Bronchial epithelial cell (primary cell): ENCODE results near the gene BRMS1. TPM values are rescaled to one million over a fixed set of nuclear protein-coding genes. Genes with fewer than 3 reads are reported as not detected.

ENCODE experiments used
- DNase-seq: peaks from one replicate; pipeline ENCODE4 v3.0.0-alpha.2; 2010; ENCODE audit warnings: low read depth
- FAIRE-seq: peaks from 2 replicates; lab custom pipeline; 2011; peaks lifted over from hg19 to GRCh38; lab: Jason Lieb, UNC
- H3K27me3 ChIP-seq: 2 replicates; pipeline ENCODE4 v1.5.1; 2011; ENCODE audit warnings: low read length; ENCODE audit not compliant: control insufficient read depth, insufficient read depth
- H3K36me3 ChIP-seq: 2 replicates; pipeline ENCODE4 v1.5.1; 2011; ENCODE audit warnings: low read length; ENCODE audit not compliant: control insufficient read depth, insufficient read depth
- H3K4me3 ChIP-seq: 2 replicates; pipeline ENCODE4 v1.5.1; 2011; ENCODE audit warnings: mild to moderate bottlenecking, low read depth, low read length, control low read depth
- total RNA-seq: library from RNA; depleted of rRNA; stranded (reverse); fragments of >200 nt; gene quantifications from 2 replicates; pipeline ENCODE4 v1.2.1, GENCODE V29; 2014
- TF ChIP-seq, protein P1 (sequence below): IDR thresholded peaks from 2 replicates; pipeline ENCODE4 v1.5.1; 2011; ENCODE audit warnings: mild to moderate bottlenecking, moderate library complexity, low read length, control low read depth, inconsistent platforms; ENCODE audit not compliant: insufficient read depth, severe bottlenecking

Gene BRMS1
- total RNA-seq, 1 donor from 2014 or later = 81.6 TPM

DNA sequence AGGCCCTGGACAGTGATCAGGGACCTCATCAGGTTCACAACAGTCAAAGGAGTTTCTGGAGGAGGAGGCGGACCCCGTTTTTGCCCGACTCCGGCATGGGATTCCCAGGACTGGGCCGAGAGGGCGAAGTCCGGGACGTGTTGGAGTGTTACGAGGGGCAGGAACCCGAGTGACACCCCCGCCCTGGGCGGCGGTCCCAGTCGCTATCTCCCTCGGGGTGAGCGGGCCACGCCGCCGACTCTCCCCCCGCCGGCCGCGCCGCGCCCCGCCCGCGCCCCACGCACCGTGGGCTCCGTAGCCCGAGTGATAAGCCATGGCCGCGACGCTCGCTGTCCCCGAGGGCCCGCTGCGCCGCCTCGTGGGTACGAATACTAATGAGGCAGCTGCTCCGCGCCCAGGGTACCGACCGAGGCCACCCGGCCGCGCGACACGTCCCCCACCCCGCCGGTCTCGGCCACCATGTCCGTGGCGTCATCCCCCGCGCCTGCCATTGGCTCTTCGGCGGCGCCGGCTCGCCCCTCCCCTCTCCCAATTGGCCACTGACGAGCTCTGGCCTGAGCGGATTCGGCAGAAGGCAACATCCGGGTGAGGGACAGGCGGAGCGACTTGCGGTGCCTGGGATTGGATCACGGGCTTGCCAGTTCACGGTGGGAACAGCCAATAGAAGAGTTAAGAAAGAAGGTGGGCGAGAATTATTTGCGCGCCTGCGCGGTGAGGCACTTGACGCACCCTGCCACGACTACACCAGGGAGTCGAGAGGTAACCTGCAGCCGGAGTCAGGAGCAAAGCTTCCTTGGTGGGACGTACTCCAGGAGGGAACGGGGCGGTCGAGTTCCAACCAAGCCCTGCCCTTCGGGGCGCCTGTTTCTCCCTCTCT is 56.0 kb downstream of the BRMS1 start, which contains the start of gene YIF1A:
Gene YIF1A (minus strand): TSS at position 473 of the 877 bp plus-strand sequence. CDS start 158 bp downstream, at position 315.
- FAIRE-seq = peak; percentile 97
- peak; percentile 99 for DNase-seq
- Histone ChIP-seq H3K27me3 (peaks cover 9% of the 10 kb centered on the region), H3K36me3 (peaks cover 16% of the 10 kb centered on the region), H3K4me3 (peak within 1 kb of the TSS; percentile 66)
- TF ChIP-seq, protein P1, sequence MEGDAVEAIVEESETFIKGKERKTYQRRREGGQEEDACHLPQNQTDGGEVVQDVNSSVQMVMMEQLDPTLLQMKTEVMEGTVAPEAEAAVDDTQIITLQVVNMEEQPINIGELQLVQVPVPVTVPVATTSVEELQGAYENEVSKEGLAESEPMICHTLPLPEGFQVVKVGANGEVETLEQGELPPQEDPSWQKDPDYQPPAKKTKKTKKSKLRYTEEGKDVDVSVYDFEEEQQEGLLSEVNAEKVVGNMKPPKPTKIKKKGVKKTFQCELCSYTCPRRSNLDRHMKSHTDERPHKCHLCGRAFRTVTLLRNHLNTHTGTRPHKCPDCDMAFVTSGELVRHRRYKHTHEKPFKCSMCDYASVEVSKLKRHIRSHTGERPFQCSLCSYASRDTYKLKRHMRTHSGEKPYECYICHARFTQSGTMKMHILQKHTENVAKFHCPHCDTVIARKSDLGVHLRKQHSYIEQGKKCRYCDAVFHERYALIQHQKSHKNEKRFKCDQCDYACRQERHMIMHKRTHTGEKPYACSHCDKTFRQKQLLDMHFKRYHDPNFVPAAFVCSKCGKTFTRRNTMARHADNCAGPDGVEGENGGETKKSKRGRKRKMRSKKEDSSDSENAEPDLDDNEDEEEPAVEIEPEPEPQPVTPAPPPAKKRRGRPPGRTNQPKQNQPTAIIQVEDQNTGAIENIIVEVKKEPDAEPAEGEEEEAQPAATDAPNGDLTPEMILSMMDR = no peak

DNA sequence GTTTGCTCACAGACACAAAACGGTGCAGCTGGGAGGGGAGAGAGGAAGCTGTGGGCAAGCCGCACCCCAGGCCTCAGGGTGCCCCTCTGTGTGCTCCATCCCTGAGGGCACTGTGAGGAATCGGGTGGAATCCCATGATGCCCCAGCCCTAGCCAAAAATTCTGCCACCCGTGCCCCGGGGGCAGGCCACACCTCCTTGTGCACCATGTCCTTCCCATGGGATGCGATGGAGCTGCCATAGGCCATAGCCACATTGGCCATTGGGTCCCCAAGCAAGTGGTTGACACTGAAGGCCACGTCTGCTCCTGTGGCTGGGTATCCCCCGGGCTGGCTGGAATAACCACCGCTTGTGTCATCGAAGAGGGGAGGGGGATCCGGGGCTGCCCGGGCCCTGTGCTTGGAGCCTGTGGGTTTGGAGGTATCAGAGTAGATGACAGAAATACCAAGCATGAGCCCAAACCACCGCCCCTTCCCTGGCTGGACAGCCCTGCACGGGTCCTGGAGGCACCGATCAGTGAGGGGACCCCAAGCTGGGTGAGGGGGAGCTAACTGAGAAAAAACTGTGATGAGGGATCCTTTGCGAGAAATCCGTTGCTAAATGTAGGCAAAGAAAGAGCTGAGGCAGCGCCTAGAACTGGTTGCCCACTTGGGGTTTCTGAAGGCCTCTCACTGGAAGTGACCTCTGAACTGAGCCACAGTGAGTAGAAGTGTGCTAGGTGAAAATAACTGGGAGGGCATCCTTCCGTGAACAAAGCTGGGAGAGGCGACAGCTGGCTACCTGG is 56.8 kb downstream of the BRMS1 start:
- peak overlapping the region; percentile 66 for H3K4me3 ChIP-seq
- DNase-seq (no peak), FAIRE-seq (no peak)
- H3K27me3 ChIP-seq = peaks cover 9% of the 10 kb centered on the region
- H3K36me3 ChIP-seq = peaks cover 16% of the 10 kb centered on the region
- TF ChIP-seq, protein P1 = no peak

Other genes with a start within 250 kb of the BRMS1 start
- gene KLC2, start 87.4 kb downstream of the BRMS1 start, total RNA-seq = 25.8 and 32.5 TPM in 2 replicates
- gene RAB1B, start 76.5 kb downstream of the BRMS1 start, total RNA-seq = 54.5 and 68.0 TPM in 2 replicates
- not detected in 2 replicates for gene CNIH2, start 66.9 kb downstream of the BRMS1 start, total RNA-seq
- gene YIF1A, start 56.0 kb downstream of the BRMS1 start, total RNA-seq = 231 and 294 TPM in 2 replicates
- gene TMEM151A, start 53.2 kb downstream of the BRMS1 start, total RNA-seq = not detected in 2 replicates
- gene CD248, start 28.1 kb downstream of the BRMS1 start, total RNA-seq = under 0.01 TPM in 2 replicates
- gene RIN1, start 8.7 kb downstream of the BRMS1 start, total RNA-seq = 19.0 and 19.7 TPM in 2 replicates
- 7.7 and 10.8 TPM in 2 replicates for gene B4GAT1, start 2.5 kb upstream of the BRMS1 start, total RNA-seq
- gene SLC29A2, start 26.7 kb upstream of the BRMS1 start, total RNA-seq = 1.9 and 2.1 TPM in 2 replicates
- gene NPAS4, start 75.9 kb upstream of the BRMS1 start, total RNA-seq = not detected in 2 replicates
- gene MRPL11, start 93.7 kb upstream of the BRMS1 start, total RNA-seq = 38.5 and 43.7 TPM in 2 replicates
- gene PELI3, start 121.8 kb upstream of the BRMS1 start, total RNA-seq = 10.4 and 11.6 TPM in 2 replicates
- gene DPP3, start 135.3 kb upstream of the BRMS1 start, total RNA-seq = 45.0 and 70.0 TPM in 2 replicates
- gene BBS1, start 165.5 kb upstream of the BRMS1 start, total RNA-seq = 8.2 and 9.5 TPM in 2 replicates
- gene ZDHHC24, start 200.9 kb upstream of the BRMS1 start, total RNA-seq = 8.4 and 9.7 TPM in 2 replicates
- not detected in 2 replicates for gene ACTN3, start 201.8 kb upstream of the BRMS1 start, total RNA-seq
- gene CTSF, start 223.5 kb upstream of the BRMS1 start, total RNA-seq = 1.6 and 2.4 TPM in 2 replicates
- under 0.01 TPM in 2 replicates for gene CCDC87, start 248.0 kb upstream of the BRMS1 start, total RNA-seq
- 29.3 and 30.3 TPM in 2 replicates for gene CCS, start 248.1 kb upstream of the BRMS1 start, total RNA-seq